C4-2B (cell line): ENCODE data around the gene CAMK2G.

Experiments used
- CTCF ChIP-seq: fragments of 450-650 bp; conservative IDR thresholded peaks from 2 replicates; pipeline ENCODE4 v1.5.1; 2017; ENCODE audit warnings: mild to moderate bottlenecking
- ZFX ChIP-seq: fragments of 450-650 bp; IDR thresholded peaks from 2 replicates; pipeline ENCODE4 v1.6.1; 2017

DNA sequence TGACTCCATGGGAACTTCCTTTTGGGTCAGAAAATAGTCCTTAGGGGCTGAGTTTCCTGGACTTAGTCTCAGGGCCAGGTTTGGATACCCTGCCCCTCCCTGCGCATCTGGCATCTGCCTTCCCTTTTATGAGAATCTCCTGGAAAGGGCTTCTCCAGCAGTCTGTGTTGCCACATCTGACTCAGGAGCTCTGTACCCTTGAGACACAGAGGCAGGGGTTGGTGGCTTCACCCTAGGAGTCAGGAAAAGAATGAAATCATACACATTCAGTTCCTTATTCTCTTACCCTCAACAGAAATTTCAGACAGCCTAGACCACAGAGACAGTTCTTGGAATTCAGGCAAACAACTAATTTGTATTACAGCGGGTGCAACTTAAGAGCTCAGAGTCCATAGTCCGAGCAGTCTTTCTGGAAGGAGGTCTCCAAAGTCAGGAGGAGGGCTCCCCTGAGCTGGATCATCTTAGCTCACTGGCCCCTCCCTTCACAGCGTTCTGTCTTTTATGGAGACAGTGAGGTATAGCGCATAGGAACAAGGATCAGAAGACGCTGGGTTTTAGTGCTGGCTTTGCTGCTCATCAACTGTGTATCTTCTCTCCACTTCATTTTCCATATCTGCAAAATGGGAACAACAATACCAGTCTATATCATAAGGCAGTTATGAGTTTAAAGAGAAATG lies 33.6 kb upstream of the CAMK2G start:
- TF ChIP-seq CTCF (no peak), ZFX (no peak)
